HCT116 (cell line): Measurements from ENCODE around the gene PSME2. TPM values are rescaled to one million over a fixed set of nuclear protein-coding genes. Genes with fewer than 3 reads are reported as not detected.

Source experiments
- ATAC-seq: fragments of 200-7000 bp; cut with Tn5 transposase; 2 replicates; pipeline ENCODE4 v1.9.1; 2020; ENCODE audit warnings: mild to moderate bottlenecking, moderate library complexity
- BruUV-seq: library from RNA; stranded (reverse); fragments of 400-500 nt; replicated peaks from 2 replicates; lab custom pipeline; 2021; lab: Mats Ljungman, UMichigan
- CTCF ChIA-PET: fragments of 300-600 bp; sonication (Branson Sonifier 250); formaldehyde crosslinking; loops from one replicate; lab custom pipeline; 2021; ENCODE audit warnings: antibody characterized with exemption; lab: Charles Lee
- POLR2A ChIA-PET: fragments of 300-600, 350-600 bp; sonication (Branson Sonifier 250); formaldehyde crosslinking; loops from one replicate; lab custom pipeline; 2021; ENCODE audit warnings: antibody characterized with exemption; lab: Charles Lee
- RAD21 ChIA-PET, 2 experiments: fragments of 300-600 bp; sonication (Branson Sonifier 250); formaldehyde crosslinking; loops; one replicate each; lab custom pipeline; 2023; ENCODE audit warnings: low total read pairs in 2 of 2; ENCODE audit not compliant: uncharacterized antibody in 2 of 2, unreplicated experiment in 2 of 2, low non-redundant PET in 1 of 2; lab: Charles Lee
- DNase-seq: peaks from one replicate; pipeline ENCODE4 v3.0.0-alpha.2; 2010; ENCODE audit warnings: low read depth, low spot score
- H2AFZ ChIP-seq: fragments of 200-600 bp; shearing (Covaris generic), sonication (generic); 2 replicates; pipeline ENCODE4 v1.6.1; 2017; ENCODE audit warnings: low read depth, mixed run types, mixed read lengths, antibody characterized with exemption, low read length; ENCODE audit not compliant: poor library complexity, severe bottlenecking
- H3K27ac ChIP-seq: 2 replicates; pipeline ENCODE4 v1.5.1; 2012; ENCODE audit warnings: low read depth, low read length
- H3K27me3 ChIP-seq: fragments of 200-600 bp; sonication (generic); 2 replicates; pipeline ENCODE4 v1.6.1; 2016; ENCODE audit warnings: mixed run types, low read length, mixed read lengths; ENCODE audit not compliant: insufficient read depth
- H3K36me3 ChIP-seq, 2 experiments: fragments of 200-500 bp in 1 of 2; fragments of 200-600 bp in 1 of 2; sonication (Bioruptor generic) in 1 of 2; sonication (generic) in 1 of 2; 2 replicates each; pipeline versions ENCODE4 v1.5.1 to v1.6.1; 2014 to 2016; ENCODE audit warnings: low read length in 2 of 2, inconsistent platforms in 1 of 2, mixed read lengths in 1 of 2, mixed run types in 1 of 2; ENCODE audit not compliant: insufficient read depth in 2 of 2, control insufficient read depth in 1 of 2
- H3K4me1 ChIP-seq, 2 experiments: fragments of 200-600 bp in 1 of 2; sonication (generic) in 1 of 2; 2 replicates each; pipeline versions ENCODE4 v1.5.1 to v1.6.1; 2012 to 2017; ENCODE audit warnings: low read length in 2 of 2, inconsistent platforms in 1 of 2, mild to moderate bottlenecking in 1 of 2, mixed read lengths in 1 of 2, mixed run types in 1 of 2, moderate library complexity in 1 of 2; ENCODE audit not compliant: insufficient read depth in 2 of 2, control insufficient read depth in 1 of 2
- H3K4me2 ChIP-seq: fragments of 200-600 bp; sonication (generic); 2 replicates; pipeline ENCODE4 v1.6.1; 2017; ENCODE audit warnings: mixed run types, low read length, mixed read lengths
- H3K4me3 ChIP-seq, 2 experiments: fragments of 200-600 bp in 1 of 2; sonication (generic) in 1 of 2; replicated peaks in 1 of 2; 2 replicates each; pipeline ENCODE4 v1.5.1; 2011 to 2016; ENCODE audit warnings: low read length in 2 of 2, control low read depth in 1 of 2, low read depth in 1 of 2, mild to moderate bottlenecking in 1 of 2, mixed read lengths in 1 of 2, mixed run types in 1 of 2
- H3K79me2 ChIP-seq: fragments of 200-600 bp; sonication (generic); 2 replicates; pipeline ENCODE4 v1.6.1; 2017; ENCODE audit warnings: mild to moderate bottlenecking, mixed run types, low read length, moderate library complexity, mixed read lengths; ENCODE audit not compliant: insufficient read depth
- H3K9ac ChIP-seq: fragments of 200-600 bp; sonication (generic); 2 replicates; pipeline ENCODE4 v1.6.1; 2016; ENCODE audit warnings: low read length, mixed read lengths
- H3K9me2 ChIP-seq: fragments of 200-600 bp; sonication (generic), shearing (Covaris generic); 2 replicates; pipeline ENCODE4 v1.6.1; 2017; ENCODE audit warnings: mixed run types, mild to moderate bottlenecking, moderate library complexity; ENCODE audit not compliant: insufficient read depth
- H3K9me3 ChIP-seq, 2 experiments: fragments of 200-500 bp in 1 of 2; fragments of 200-600 bp in 1 of 2; sonication (Bioruptor generic) in 1 of 2; sonication (generic) in 1 of 2; 2 replicates each; pipeline ENCODE4 v1.6.1; 2014 to 2017; ENCODE audit warnings: low read length in 2 of 2, mixed read lengths in 2 of 2, inconsistent platforms in 1 of 2, low read depth in 1 of 2, mild to moderate bottlenecking in 1 of 2, mixed run types in 1 of 2, moderate library complexity in 1 of 2; ENCODE audit not compliant: control insufficient read depth in 1 of 2, insufficient read depth in 1 of 2
- H4K20me1 ChIP-seq: fragments of 200-600 bp; sonication (generic), shearing (Covaris generic); 2 replicates; pipeline ENCODE4 v1.6.1; 2017; ENCODE audit warnings: mixed run types, mild to moderate bottlenecking, moderate library complexity; ENCODE audit not compliant: insufficient read depth
- CBX3 ChIP-seq: IDR thresholded peaks from 2 replicates; pipeline ENCODE4 v1.6.1; 2012; ENCODE audit warnings: low read depth
- CEBPB ChIP-seq: IDR thresholded peaks from 2 replicates; pipeline ENCODE4 v1.6.1; 2012; ENCODE audit warnings: low read depth
- ELF1 ChIP-seq: IDR thresholded peaks from 2 replicates; pipeline ENCODE4 v1.6.1; 2012; ENCODE audit warnings: low read depth, borderline replicate concordance
- EZH2phosphoT487 ChIP-seq: fragments of 200-600 bp; IDR thresholded peaks from 2 replicates; pipeline ENCODE4 v1.6.1; 2018; ENCODE audit warnings: antibody characterized with exemption, borderline replicate concordance
- FOSL1 ChIP-seq: IDR thresholded peaks from 2 replicates; pipeline ENCODE4 v1.6.1; 2012; ENCODE audit warnings: low read depth
- JUND ChIP-seq: IDR thresholded peaks from 2 replicates; pipeline ENCODE4 v1.6.1; 2012
- POLR2AphosphoS5 ChIP-seq: IDR thresholded peaks from 2 replicates; pipeline ENCODE4 v1.6.1; 2011; ENCODE audit warnings: mild to moderate bottlenecking, low read depth, low read length, moderate library complexity
- RAD21 ChIP-seq: IDR thresholded peaks from 2 replicates; pipeline ENCODE4 v1.6.1; 2012; ENCODE audit warnings: low read depth, mild to moderate bottlenecking
- SP1 ChIP-seq: IDR thresholded peaks from 2 replicates; pipeline ENCODE4 v1.6.1; 2012; ENCODE audit warnings: low read depth
- SRF ChIP-seq: IDR thresholded peaks from 2 replicates; pipeline ENCODE4 v1.6.1; 2012; ENCODE audit warnings: low read depth
- TCF7L2 ChIP-seq: IDR thresholded peaks from 2 replicates; pipeline ENCODE4 v1.7.0; 2011; ENCODE audit warnings: borderline replicate concordance, inconsistent platforms; ENCODE audit not compliant: insufficient read depth, insufficient read length; ENCODE audit errors: extremely low read depth
- YY1 ChIP-seq: IDR thresholded peaks from 2 replicates; pipeline ENCODE4 v1.6.1; 2011; ENCODE audit warnings: low read length, low read depth, moderate library complexity, mild to moderate bottlenecking; ENCODE audit not compliant: insufficient replicate concordance; ENCODE audit errors: extremely low read depth
- intact Hi-C: fragments of 100-400 bp; cut with micrococcal nuclease; formaldehyde crosslinking; loops from 2 replicates; pipeline ENCODE4 v1.10.0; 2022
- total RNA-seq: library from RNA; stranded (reverse); gene quantifications from one replicate; pipeline ENCODE4 v1.2.1, GENCODE V29; 2021; ENCODE audit not compliant: unreplicated experiment
- TF ChIP-seq, protein P1 (sequence below): IDR thresholded peaks from 2 replicates; pipeline ENCODE4 v1.6.1; 2012
- TF ChIP-seq, protein P2 (sequence below): IDR thresholded peaks from 2 replicates; pipeline ENCODE4 v1.6.1; 2011; ENCODE audit warnings: mild to moderate bottlenecking, low read length, moderate library complexity; ENCODE audit not compliant: insufficient replicate concordance; ENCODE audit errors: extremely low read depth
- TF ChIP-seq, protein P3 (sequence below), 3 experiments: fragments of 200-600 bp in 1 of 3; sonication (generic) in 1 of 3; IDR thresholded peaks in 2 of 3; conservative IDR thresholded peaks in 1 of 3; 2 replicates each; pipeline ENCODE4 v1.5.1; 2012 to 2017; ENCODE audit warnings: low read depth in 2 of 3, low read length in 2 of 3, antibody characterized with exemption in 1 of 3, borderline replicate concordance in 1 of 3, control low read depth in 1 of 3, mild to moderate bottlenecking in 1 of 3, mixed read lengths in 1 of 3, mixed run types in 1 of 3, moderate library complexity in 1 of 3; ENCODE audit not compliant: insufficient read depth in 1 of 3

PSME2 gene
- total RNA-seq, 1 experiment from 2014 or later, result 160 TPM

DNA sequence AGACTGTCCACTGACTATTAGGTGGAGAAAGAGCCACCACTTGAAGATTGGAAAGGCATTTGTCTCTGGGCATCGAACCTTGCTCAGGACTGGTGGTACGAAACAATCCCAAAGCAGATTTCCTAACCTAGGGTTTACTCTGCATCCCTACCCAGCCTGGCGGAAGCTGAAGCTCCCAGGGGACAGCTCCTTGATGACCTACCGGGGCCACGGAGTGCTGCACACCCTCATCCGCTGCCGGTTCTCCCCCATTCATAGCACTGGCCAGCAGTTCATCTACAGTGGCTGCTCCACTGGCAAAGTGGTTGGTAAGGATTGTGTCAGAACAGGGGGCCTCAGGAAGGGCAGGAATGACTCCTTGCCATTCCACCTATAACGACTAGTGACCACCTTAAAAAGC is 25.2 kb downstream of the PSME2 start (continued):
- TF ChIP-seq, protein P1, sequence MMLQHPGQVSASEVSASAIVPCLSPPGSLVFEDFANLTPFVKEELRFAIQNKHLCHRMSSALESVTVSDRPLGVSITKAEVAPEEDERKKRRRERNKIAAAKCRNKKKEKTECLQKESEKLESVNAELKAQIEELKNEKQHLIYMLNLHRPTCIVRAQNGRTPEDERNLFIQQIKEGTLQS, result no peak
- TF ChIP-seq ELF1, result no peak
- TF ChIP-seq FOSL1, result no peak
- TF ChIP-seq, protein P2, sequence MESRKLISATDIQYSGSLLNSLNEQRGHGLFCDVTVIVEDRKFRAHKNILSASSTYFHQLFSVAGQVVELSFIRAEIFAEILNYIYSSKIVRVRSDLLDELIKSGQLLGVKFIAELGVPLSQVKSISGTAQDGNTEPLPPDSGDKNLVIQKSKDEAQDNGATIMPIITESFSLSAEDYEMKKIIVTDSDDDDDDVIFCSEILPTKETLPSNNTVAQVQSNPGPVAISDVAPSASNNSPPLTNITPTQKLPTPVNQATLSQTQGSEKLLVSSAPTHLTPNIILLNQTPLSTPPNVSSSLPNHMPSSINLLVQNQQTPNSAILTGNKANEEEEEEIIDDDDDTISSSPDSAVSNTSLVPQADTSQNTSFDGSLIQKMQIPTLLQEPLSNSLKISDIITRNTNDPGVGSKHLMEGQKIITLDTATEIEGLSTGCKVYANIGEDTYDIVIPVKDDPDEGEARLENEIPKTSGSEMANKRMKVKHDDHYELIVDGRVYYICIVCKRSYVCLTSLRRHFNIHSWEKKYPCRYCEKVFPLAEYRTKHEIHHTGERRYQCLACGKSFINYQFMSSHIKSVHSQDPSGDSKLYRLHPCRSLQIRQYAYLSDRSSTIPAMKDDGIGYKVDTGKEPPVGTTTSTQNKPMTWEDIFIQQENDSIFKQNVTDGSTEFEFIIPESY, result no peak
- no peak for TF ChIP-seq EZH2phosphoT487
- TF ChIP-seq, protein P3, sequence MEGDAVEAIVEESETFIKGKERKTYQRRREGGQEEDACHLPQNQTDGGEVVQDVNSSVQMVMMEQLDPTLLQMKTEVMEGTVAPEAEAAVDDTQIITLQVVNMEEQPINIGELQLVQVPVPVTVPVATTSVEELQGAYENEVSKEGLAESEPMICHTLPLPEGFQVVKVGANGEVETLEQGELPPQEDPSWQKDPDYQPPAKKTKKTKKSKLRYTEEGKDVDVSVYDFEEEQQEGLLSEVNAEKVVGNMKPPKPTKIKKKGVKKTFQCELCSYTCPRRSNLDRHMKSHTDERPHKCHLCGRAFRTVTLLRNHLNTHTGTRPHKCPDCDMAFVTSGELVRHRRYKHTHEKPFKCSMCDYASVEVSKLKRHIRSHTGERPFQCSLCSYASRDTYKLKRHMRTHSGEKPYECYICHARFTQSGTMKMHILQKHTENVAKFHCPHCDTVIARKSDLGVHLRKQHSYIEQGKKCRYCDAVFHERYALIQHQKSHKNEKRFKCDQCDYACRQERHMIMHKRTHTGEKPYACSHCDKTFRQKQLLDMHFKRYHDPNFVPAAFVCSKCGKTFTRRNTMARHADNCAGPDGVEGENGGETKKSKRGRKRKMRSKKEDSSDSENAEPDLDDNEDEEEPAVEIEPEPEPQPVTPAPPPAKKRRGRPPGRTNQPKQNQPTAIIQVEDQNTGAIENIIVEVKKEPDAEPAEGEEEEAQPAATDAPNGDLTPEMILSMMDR (IDR thresholded peaks at IDR 0.05 in 2 of 3, conservative IDR thresholded peaks at IDR 0.05 in 1 of 3; ENCODE audit: borderline replicate concordance in 1 of 3, insufficient read depth in 1 of 3, low read depth in 2 of 3, low read length in 2 of 3), result no peak

DNA sequence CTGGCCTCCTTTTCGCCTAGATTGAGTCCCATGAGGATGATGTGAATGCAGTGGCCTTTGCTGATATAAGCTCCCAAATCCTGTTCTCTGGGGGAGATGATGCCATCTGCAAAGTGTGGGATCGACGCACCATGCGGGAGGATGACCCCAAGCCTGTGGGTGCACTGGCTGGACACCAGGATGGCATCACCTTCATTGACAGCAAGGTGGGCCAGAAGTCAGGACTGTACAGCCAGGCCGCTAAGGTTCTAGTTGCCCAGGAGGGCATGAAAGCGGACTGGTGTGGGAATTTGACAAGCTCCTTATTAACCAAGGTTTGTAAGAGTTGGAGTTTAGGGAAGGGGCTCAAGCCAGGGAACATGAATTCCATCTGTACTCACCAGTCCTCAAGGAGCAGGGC is 26.7 kb downstream of the PSME2 start:
- no peak overlapping the region for H3K4me2 ChIP-seq
- no peaks in the 10 kb centered on the region for H3K9me2 ChIP-seq
- H3K36me3 ChIP-seq, result peaks cover 18 to 28% of the 10 kb centered on the region in 2 experiments
- no peaks in the 10 kb centered on the region for H3K9me3 ChIP-seq
- no peak overlapping the region for H3K27ac ChIP-seq
- no TSS peak for BruUV-seq
- H3K9ac ChIP-seq, result no peak overlapping the region
- no peak overlapping the region for H2AFZ ChIP-seq
- ChIA-PET POLR2A (no interaction called here), CTCF (no interaction called here), RAD21 (no interaction called here)
- intact Hi-C loops, result no loop called here
- peaks cover 6 to 12% of the 10 kb centered on the region in 2 experiments; a peak in 3 of 4 replicates for H3K4me1 ChIP-seq
- H3K79me2 ChIP-seq, result peaks cover 14% of the 10 kb centered on the region; the same call in 1 of the 2 replicates
- no peaks in the 10 kb centered on the region for H3K27me3 ChIP-seq
- ATAC-seq, result no peak
- H3K4me3 ChIP-seq, result no peak overlapping the region
- H4K20me1 ChIP-seq, result no peaks in the 10 kb centered on the region
- DNase-seq, result no peak
- TF ChIP-seq JUND, result no peak
- no peak for TF ChIP-seq TCF7L2
- no peak for TF ChIP-seq RAD21
- TF ChIP-seq, protein P1, result no peak
- TF ChIP-seq, protein P2, result no peak
- TF ChIP-seq CEBPB, result no peak
- TF ChIP-seq YY1, result no peak
- TF ChIP-seq, protein P3 (IDR thresholded peaks at IDR 0.05 in 2 of 3, conservative IDR thresholded peaks at IDR 0.05 in 1 of 3; ENCODE audit: borderline replicate concordance in 1 of 3, insufficient read depth in 1 of 3, low read depth in 2 of 3, low read length in 2 of 3), result no peak
- no peak for TF ChIP-seq POLR2AphosphoS5
- no peak for TF ChIP-seq CBX3
- no peak for TF ChIP-seq ELF1
- no peak for TF ChIP-seq SP1
- no peak for TF ChIP-seq SRF
